Measurements from ENCODE around the gene AQP12A. TPM values are rescaled to one million over a fixed set of nuclear protein-coding genes. Genes with fewer than 3 reads are reported as not detected.

Gene AQP12A
- total and polyA plus RNA-seq, 2 donors (not counting 1 experiment from before 2014, with no cell fraction given), result not detected

DNA sequence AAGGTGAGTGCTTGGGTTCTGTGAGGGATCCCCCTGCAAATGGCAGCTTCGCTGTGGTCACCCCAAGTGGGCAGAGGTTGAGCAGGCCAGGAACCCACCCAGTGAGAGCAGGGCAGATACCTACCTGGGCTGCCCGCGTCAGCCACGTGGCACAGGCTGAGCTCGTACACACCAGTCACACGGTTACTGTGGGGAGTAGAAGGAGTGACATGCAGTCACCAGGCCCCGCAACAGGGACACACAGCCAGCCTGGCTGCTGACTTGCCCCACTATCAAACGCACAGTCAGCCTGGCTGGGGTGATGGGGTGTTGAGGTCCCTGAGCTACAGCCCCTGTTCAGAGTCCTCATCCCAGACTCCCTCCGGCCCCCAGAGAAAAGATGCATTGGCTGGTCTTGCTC, 32.2 kb downstream of the AQP12A start:
- H3K4me3 Mint-ChIP-seq, result no peak overlapping the region
- H3K27ac ChIP-seq (ENCODE audit: low read length in 2 of 2), result no peak overlapping the region
- H3K4me3 ChIP-seq (ENCODE audit: control extremely low read depth in 1 of 5, extremely low read depth in 1 of 5, insufficient read depth in 1 of 5, low read depth in 2 of 5, low read length in 4 of 5), result no peak overlapping the region
- H2AFZ ChIP-seq (ENCODE audit: insufficient read depth, low read depth, low read length, poor library complexity, severe bottlenecking), result no peak overlapping the region
- H3K9me3 Mint-ChIP-seq (ENCODE audit: insufficient read depth), result no peaks in the 10 kb centered on the region
- no peak overlapping the region for H3K4me2 ChIP-seq (replicated peaks; ENCODE audit: low read depth, low read length, poor library complexity, severe bottlenecking)
- peaks cover 3% of the 10 kb centered on the region for H3K27me3 Mint-ChIP-seq
- DNase-seq, result no peak
- intact Hi-C loops (cut with micrococcal nuclease), result no loop called here
- CTCF ChIA-PET, result no interaction called here
- TF ChIP-seq, protein P1, sequence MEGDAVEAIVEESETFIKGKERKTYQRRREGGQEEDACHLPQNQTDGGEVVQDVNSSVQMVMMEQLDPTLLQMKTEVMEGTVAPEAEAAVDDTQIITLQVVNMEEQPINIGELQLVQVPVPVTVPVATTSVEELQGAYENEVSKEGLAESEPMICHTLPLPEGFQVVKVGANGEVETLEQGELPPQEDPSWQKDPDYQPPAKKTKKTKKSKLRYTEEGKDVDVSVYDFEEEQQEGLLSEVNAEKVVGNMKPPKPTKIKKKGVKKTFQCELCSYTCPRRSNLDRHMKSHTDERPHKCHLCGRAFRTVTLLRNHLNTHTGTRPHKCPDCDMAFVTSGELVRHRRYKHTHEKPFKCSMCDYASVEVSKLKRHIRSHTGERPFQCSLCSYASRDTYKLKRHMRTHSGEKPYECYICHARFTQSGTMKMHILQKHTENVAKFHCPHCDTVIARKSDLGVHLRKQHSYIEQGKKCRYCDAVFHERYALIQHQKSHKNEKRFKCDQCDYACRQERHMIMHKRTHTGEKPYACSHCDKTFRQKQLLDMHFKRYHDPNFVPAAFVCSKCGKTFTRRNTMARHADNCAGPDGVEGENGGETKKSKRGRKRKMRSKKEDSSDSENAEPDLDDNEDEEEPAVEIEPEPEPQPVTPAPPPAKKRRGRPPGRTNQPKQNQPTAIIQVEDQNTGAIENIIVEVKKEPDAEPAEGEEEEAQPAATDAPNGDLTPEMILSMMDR (IDR thresholded peaks at IDR 0.05), result no peak
- no peak for TF ChIP-seq EZH2 (IDR thresholded peaks at IDR 0.05; ENCODE audit: borderline replicate concordance, insufficient read depth, low read depth, low read length, poor library complexity, severe bottlenecking)
- no peak overlapping the region for H3K9ac ChIP-seq (ENCODE audit: low read length)
- no peaks in the 10 kb centered on the region for H4K20me1 ChIP-seq (ENCODE audit: control insufficient read depth, insufficient read depth, low read length, poor library complexity, severe bottlenecking)
- no peak overlapping the region for H3K27ac Mint-ChIP-seq
- no peaks in the 10 kb centered on the region for H3K4me1 ChIP-seq (ENCODE audit: control insufficient read depth in 2 of 2, insufficient read depth in 2 of 2, low read length in 2 of 2)
- POLR2A ChIA-PET, result no interaction called here
- peaks cover 0 to 3% (median 0%) of the 10 kb centered on the region in 4 experiments for H3K27me3 ChIP-seq (replicated peaks in 1 of 4; ENCODE audit: control extremely low read depth in 1 of 4, control insufficient read depth in 3 of 4, insufficient read depth in 4 of 4, low read length in 3 of 4)
- no peak for ATAC-seq (ENCODE audit: low read depth)
- 95% methylated on average over 8 of the region's 9 CpGs for WGBS (ENCODE audit: insufficient coverage)
- no peaks in the 10 kb centered on the region for H3K4me1 Mint-ChIP-seq
- H3K79me2 ChIP-seq (ENCODE audit: control insufficient read depth, insufficient read depth, low read length), result no peaks in the 10 kb centered on the region
- H3K9me3 ChIP-seq (ENCODE audit: control extremely low read depth in 1 of 3, control insufficient read depth in 2 of 3, insufficient read depth in 1 of 3, low read length in 2 of 3), result no peaks in the 10 kb centered on the region
- H3K36me3 ChIP-seq (replicated peaks in 1 of 2; ENCODE audit: control extremely low read depth in 1 of 2, control insufficient read depth in 1 of 2, extremely low read depth in 1 of 2, insufficient read depth in 2 of 2, low read length in 1 of 2), result no peaks in the 10 kb centered on the region

DNA sequence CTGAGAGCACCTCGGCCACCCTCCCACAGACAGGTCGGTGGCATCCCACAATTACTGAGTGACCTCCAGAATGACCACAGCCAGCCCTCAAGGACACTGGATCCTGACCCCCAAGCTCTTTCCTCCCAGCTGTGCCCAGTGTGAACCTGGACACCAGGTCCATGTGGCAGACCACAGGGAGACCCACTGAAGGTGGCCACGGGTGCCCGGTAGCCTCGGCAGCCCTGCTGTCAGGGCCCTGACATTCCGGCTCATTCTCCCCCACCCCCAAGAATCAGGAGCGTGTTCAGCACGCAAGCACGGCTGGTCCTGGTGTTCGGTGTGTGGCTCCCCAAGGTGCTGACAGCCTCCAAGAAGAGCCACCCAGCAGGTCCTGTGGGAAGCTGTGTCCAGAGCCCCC, 32.8 kb downstream of the AQP12A start:
- Mint-ChIP-seq H3K27me3 (peaks cover 7% of the 10 kb centered on the region), H3K4me3 (no peak overlapping the region), H3K27ac (no peak overlapping the region), H3K4me1 (no peaks in the 10 kb centered on the region), H3K9me3 (ENCODE audit: insufficient read depth) (no peaks in the 10 kb centered on the region)
- ChIA-PET CTCF (no interaction called here), POLR2A (no interaction called here)
- Histone ChIP-seq H3K4me3 (ENCODE audit: control extremely low read depth in 1 of 5, extremely low read depth in 1 of 5, insufficient read depth in 1 of 5, low read depth in 2 of 5, low read length in 4 of 5) (no peak overlapping the region), H2AFZ (ENCODE audit: insufficient read depth, low read depth, low read length, poor library complexity, severe bottlenecking) (no peak overlapping the region), H3K4me1 (ENCODE audit: control insufficient read depth in 2 of 2, insufficient read depth in 2 of 2, low read length in 2 of 2) (no peaks in the 10 kb centered on the region), H4K20me1 (ENCODE audit: control insufficient read depth, insufficient read depth, low read length, poor library complexity, severe bottlenecking) (no peaks in the 10 kb centered on the region), H3K9me3 (ENCODE audit: control extremely low read depth in 1 of 3, control insufficient read depth in 2 of 3, insufficient read depth in 1 of 3, low read length in 2 of 3) (no peaks in the 10 kb centered on the region), H3K36me3 (replicated peaks in 1 of 2; ENCODE audit: control extremely low read depth in 1 of 2, control insufficient read depth in 1 of 2, extremely low read depth in 1 of 2, insufficient read depth in 2 of 2, low read length in 1 of 2) (no peaks in the 10 kb centered on the region), H3K9ac (ENCODE audit: low read length) (no peak overlapping the region), H3K27ac (ENCODE audit: low read length in 2 of 2) (no peak overlapping the region), H3K79me2 (ENCODE audit: control insufficient read depth, insufficient read depth, low read length) (no peaks in the 10 kb centered on the region), H3K4me2 (replicated peaks; ENCODE audit: low read depth, low read length, poor library complexity, severe bottlenecking) (no peak overlapping the region), H3K27me3 (replicated peaks in 1 of 4; ENCODE audit: control extremely low read depth in 1 of 4, control insufficient read depth in 3 of 4, insufficient read depth in 4 of 4, low read length in 3 of 4) (peaks cover 0 to 3% (median 0%) of the 10 kb centered on the region in 4 experiments)
- WGBS (ENCODE audit: insufficient coverage), result 97% methylated on average over 10 of the region's 10 CpGs
- TF ChIP-seq, protein P1 (IDR thresholded peaks at IDR 0.05), result no peak
- no peak for TF ChIP-seq EZH2 (IDR thresholded peaks at IDR 0.05; ENCODE audit: borderline replicate concordance, insufficient read depth, low read depth, low read length, poor library complexity, severe bottlenecking)
- DNase-seq (no peak), ATAC-seq (ENCODE audit: low read depth) (no peak)
- intact Hi-C loops (cut with micrococcal nuclease), result no loop called here
